HG03066 (cell line): Measurements from ENCODE around the gene CACNA2D3.
"Not testable (repeated sequence)": the region's sequence is repeated elsewhere in the genome, so short reads cannot be mapped to it uniquely, and the experiment has no call there.

Source experiments
- ATAC-seq: cut with Tn5 transposase; IDR thresholded peaks from one replicate; pipeline ENCODE4 v1.9.1; 2021; ENCODE audit warnings: low read depth; ENCODE audit not compliant: unreplicated experiment

Gene CACNA2D3

GRCh38 chr3:54122324-54123002 lies at the start of gene CACNA2D3:
Gene CACNA2D3 (plus strand): TSS chr3:54122552.
- ATAC-seq, result no peak

- no peak for ATAC-seq
These were observed 49.0 kb upstream of the CACNA2D3 start for GRCh38 chr3:54073386-54073785.

- ATAC-seq, result no peak
These were observed 43.0 kb upstream of the CACNA2D3 start for GRCh38 chr3:54079314-54079713.

GRCh38 chr3:54079730-54080325 lies 42.5 kb upstream of the CACNA2D3 start:
- no peak for ATAC-seq

DNA sequence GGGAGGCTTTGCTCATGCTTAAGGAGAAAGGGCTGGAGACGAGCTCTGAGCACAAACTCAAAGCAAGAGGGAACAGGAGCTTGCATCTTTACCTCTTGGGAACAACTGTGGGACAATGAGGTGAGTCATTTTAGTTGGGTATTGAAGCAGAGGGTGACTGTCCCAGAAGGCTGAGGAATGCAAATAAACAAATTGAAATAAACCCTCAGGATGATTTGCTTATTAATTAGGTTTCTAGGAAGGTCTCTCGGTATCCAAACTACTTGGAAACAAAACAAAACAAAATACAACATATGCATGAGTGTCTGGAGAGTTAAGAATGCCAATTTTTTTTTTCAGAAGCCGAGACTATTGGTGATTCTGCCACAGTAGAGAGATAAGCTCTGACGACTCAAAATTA lies 38.4 kb upstream of the CACNA2D3 start:
- ATAC-seq, result no peak

DNA sequence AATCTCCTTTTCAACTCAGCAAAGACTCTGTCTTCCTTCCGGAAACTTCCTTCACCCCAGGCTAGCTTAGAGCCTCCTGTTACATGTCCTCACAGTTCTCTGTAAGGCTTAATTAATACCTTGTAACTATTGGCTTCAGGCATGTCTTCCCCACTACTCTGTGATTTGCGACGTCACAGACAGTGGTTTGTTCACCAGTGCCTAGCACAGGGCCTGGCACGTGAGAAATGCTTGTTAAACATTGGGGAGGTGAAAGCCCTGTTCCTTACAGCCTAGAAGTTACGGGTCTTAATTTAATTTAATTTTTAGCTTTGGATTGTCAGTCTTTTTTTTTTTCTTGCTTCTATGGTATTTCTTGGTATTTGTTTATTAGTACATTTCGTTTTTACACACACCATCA lies 36.4 kb upstream of the CACNA2D3 start:
- ATAC-seq, result no peak

DNA sequence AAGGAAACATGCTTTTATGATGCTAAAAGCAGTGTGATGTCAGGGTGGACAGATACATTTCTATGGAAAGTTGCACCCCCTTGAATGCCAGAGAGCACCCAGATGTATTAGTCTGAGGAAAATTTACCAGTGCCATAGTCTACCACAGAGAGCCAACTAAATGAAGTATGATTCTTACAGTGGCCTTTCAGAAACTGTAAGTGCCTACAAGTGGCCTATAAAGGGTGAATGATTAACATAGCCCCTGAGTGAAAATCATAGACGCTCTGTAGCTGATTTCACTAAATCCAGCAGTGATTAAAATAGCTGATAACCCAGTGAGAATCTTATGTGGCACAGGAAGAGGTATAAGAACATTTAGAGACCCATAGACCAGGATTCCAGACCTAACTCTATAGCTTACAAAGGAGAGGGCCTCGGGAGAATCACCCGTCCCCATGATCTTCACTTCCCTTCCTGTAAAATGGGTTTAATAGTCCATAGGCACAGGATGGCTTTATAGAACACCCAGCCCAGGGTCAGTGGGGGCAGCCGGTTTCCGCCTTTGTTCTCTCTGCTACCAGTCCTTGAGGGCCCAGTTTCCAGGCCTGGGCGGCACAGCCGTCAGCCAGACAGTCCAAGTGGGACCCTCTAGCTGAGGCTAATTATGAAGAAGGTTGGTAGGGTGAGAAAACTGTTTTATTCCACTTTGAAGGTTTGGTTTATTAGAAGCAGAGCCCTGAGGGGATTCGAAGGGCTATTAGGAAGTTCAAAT lies 35.5 kb upstream of the CACNA2D3 start:
- no peak for ATAC-seq

- no peak for ATAC-seq
These were observed 34.6 kb upstream of the CACNA2D3 start for GRCh38 chr3:54087581-54088410.

DNA sequence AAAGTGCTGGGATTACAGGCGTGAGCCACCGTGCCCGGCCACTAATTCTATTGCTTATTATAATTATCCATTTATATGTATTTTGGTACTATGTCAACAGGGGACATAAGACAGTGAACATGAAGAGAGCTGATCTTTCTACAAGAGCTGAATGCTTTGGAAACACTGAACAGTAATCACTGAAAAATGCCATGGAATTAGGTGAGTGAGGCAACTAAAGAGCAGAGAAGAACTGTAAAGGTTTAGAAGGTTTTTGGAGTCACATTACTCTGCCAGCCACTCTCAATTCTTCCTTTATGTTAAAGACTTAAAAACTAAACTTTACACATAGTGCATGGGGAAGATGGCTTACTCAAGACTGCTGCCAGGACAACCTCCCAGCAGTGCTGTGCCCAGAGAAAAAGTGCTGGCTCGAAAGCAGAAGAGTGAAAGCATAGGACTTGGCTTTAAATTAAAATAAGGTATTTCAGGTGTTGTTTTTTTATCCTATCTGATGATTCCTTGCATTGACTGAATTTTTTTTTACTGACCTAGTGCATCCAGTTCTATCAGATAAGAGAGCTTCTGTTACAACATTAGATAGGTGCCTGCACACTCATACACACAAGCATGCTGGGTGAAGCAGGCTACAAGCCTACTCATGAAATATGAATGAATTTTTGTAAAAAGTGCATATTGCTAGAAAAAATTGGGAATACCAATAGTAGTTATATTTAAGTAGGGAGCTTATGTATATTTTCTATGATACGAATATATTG lies 28.7 kb upstream of the CACNA2D3 start:
- no peak for ATAC-seq

DNA sequence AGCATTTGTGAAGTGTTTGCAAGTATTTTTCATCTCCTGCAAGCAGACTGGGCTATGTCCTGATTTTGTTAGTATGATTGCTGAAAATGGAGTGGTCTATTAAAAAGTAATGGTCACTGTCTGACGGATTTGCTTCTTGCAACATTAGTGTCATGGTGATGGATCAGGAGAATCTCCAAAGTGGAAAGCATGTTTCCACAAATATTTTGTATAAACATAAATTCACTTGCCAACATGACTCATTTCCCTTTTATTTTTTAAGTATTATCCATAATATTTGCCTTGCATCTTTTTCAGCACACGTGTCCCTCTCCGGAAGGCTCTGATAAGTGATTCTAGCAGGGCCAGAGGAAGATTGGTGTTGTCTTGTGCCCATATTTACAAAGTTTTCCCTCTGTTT lies 27.4 kb upstream of the CACNA2D3 start:
- no peak for ATAC-seq

DNA sequence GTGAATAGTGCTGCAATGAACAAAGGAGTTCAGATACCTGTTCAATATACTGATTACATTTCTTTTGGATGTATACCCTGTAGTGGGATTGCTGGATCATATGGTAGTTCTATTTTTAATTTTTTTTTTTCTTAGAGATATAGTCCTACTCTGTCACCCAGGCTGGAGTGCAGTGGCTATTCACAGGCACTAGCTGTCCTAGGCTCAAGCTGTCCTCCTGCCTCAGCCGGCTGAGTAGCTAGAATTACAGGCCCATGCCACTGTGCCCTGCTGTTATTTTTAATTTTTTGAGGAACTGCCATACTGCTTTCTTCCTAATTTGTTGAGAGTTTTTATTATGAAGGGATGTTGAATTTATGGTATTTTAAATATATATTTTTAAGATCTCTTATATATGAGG lies 23.0 kb upstream of the CACNA2D3 start:
- no peak for ATAC-seq

GRCh38 chr3:54104084-54104483 lies 18.3 kb upstream of the CACNA2D3 start:
- ATAC-seq, result no peak

DNA sequence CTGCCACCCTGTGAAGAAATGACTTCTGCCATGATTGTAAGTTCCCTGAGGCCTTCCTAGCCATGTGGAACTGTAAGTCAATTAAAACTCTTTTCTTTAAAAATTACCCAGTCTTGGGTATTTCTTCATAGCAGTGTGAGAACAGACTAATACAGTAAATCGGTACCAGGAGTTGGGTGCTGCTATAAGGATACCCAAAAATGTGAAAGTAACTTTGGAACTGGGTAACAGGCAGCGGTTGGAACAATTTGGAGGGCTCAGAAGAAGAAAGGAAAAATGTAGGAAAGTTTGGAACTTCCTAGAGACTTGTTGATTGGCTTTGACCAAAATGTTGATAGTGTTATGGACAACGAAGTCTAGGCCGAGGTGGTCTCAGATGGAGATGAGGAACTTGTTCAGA lies 6.2 kb upstream of the CACNA2D3 start:
- not testable (repeated sequence) for ATAC-seq

DNA sequence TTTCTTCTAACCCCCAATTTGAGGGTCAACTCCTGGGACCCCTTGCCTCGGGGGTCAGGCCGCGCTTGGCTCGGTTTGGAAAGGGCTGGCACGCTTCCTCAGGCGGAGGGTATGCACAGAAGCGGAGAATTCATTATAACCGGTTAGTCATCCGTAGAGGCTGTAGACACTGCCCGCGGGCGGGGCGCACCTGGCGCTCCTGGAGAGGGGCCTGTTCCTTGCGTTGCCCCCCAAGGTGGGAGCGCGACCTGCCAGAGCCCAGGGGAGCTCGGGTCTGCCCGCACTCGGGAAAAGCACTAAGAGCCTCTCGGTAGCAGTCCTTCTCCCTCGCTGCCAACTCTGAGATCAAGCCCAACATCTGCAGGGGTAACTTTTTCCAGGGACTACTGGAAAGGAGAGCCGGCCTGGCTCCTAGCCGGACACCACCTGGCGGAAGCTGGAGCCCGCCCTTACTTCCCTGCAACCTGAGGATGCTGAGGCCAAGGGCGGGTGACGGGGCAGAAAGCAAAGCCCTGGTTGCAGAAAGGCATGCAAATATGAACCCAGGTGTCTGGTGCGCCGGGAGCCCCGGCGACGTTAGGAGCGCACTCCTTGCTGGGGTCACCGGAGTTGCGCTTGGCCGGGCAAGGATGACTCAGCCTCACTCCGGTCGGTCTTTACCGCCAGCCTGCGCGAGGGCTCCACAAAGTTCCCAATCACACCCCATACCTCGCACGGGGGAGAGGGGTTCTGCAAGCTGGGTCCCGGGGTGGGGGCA lies 1.5 kb upstream of the CACNA2D3 start:
- ATAC-seq, result no peak

DNA sequence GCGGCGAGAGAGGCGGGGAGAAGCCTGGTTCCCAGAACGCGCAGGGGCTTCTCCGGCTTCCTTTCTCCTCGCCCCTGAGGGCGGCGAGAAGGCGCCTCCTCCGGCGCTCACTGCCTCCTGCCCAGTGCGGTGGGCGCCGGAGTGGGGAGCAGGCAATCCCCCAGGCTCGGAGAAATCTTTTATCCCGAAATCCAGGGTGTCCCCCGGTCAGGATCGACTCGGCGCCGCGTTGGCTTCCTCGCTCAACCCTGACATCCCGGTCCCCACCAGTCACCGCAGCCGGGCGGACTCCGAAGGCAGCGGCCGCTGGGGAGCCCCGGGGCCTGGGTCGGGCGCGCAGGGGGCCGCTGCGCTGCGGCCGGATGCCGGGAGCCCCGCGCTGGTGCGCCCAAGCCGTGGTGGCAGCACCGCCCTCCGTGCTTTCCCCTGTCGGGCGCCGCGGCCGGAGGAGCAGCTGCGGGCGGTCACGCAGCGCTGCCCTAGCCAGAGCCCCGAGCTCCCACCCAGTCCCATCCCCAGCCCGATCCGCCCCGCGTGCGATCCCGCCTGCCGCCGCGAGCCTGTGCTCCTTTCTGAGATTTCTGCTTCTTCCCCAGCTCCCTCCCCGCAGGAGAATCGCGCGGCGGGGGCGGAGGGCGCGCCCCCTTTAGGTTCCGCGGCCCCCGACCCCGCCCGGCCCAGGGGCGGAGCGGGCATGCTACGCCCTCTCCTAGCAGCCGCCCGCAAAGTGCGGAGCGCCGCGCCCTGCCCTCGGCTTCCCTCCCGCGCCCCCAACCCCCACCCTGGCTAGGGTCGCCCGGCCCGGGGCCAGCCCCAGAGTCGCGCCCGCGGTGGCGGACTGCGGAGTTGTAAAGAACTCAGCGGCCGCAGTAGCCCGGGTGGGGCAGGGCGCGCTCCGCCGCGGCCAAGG lies 683 bp upstream of the CACNA2D3 start:
- ATAC-seq, result no peak

- ATAC-seq, result no peak
These were observed 837 bp downstream of the CACNA2D3 start for GRCh38 chr3:54123003-54123775.

DNA sequence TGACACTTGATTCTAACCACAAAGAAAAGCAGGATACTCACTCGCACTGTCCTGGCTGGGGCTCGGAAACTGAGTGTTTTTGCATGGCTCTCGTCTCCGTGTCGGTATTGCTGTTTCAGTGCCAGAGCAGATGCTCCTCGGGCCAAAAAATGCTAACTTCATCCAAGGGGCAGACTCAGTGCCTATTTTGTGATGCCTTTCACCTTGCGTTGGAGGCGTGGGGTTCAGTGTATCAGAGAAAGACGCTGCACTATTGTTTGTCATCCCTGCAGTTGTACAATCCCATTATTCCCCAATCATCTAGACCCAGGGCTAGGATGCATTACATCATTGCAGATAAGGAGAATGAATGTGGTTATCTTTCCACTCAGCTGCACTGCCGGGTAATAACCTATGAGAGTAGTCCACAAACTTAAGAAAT lies 1.4 kb downstream of the CACNA2D3 start:
- ATAC-seq, result no peak

DNA sequence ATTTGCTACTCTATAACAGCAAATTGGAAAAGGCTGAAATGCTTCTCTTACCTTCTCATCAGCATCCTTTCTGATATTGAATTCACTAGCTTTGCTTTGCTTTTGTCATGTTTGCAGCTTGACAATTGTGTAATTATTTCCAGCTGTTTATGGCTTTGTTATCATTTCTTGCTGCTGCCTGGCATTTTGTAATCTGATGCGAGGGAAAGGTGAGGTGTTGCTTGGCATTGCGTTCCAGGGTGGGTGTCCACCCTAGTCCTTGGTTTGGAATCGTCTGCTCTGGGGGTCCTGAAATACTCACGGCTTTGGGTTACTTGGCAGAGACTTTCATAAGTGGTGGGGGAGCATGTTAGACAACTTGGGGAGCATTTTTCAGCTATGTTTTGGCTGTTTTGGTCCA lies 2.9 kb downstream of the CACNA2D3 start:
- ATAC-seq, result no peak
